GM19328 (cell line): Measurements from ENCODE around the gene GSTM3.

Source experiments
- ATAC-seq: cut with Tn5 transposase; IDR thresholded peaks from one replicate; pipeline ENCODE4 v1.9.1; 2021; ENCODE audit warnings: mild to moderate bottlenecking, moderate library complexity; ENCODE audit not compliant: unreplicated experiment

GSTM3 gene

DNA sequence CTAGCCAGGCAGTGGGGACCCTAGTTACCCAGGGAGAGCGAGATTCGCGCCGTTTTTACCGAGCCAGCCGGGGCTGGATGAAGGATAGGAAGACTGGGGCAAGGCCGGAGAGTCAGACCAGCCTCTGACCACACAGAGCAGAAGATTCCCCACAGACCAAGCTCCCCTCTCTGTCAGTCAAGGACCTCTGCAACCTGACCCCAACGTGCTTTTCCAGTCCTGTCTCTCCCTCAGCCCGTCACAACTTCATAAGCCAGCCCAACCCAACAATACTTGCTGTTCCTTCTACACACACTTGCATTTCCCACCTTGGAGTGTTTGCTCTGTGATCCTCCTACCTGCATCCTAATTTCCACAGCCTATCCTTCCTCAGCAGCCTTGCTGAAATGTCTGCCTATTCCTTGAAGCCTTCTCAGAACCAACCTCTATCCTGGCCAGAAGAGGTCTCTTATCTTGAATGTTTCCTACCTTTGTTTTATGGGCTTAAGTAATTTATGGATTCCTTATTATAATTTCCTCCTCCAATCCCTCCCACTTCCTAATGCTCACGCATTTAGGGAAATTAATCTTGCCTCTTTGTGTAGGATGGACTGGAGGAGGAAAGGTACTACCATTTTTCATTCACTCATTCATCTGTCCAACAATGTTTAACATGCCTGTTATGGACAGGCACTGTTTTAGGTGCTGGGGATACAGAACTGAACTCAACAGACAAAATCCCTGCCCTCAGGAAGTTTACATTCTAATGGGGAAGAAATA is at the start of gene GSTM3:
TSS of gene GSTM3 (minus strand) at position 424 of the 759 bp plus-strand sequence. CDS start 751 bp downstream, outside the sequence.
- ATAC-seq: no peak

GRCh38 chr1:109790329-109790728 is 49.5 kb upstream of the GSTM3 start:
- ATAC-seq: no peak

DNA sequence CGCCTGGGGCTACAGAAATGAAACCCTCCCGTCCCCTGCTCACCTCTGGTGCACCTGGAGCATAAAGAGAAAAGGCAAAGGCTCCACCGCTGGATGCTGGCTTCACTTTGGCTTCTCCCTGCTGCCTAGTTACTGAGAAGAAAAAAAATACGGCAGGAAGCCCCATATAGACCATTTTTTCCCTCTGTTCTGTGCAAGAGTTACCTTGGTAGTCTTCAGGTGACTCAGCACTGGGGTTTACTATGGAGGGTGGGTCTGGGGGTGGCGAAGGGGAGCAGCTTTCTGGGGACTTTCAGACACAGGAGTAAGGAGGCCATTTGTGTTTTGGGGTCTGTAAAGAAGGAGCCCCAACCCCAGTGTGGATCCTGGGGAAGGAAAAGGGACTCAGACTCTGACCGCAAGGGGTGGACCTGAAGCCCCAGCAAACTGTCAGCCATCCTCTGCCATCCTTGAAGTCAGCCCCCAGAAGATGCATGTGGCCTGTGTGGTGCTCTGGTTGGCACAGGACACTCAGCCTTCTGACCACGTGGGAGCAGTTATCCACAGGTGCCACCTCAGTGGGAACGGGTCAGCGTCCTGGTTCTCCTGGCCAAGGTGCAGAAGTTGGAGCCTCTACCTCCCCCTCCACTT is 48.8 kb upstream of the GSTM3 start:
- ATAC-seq: no peak

GRCh38 chr1:109788695-109789521 is 48.1 kb upstream of the GSTM3 start:
- no peak for ATAC-seq

DNA sequence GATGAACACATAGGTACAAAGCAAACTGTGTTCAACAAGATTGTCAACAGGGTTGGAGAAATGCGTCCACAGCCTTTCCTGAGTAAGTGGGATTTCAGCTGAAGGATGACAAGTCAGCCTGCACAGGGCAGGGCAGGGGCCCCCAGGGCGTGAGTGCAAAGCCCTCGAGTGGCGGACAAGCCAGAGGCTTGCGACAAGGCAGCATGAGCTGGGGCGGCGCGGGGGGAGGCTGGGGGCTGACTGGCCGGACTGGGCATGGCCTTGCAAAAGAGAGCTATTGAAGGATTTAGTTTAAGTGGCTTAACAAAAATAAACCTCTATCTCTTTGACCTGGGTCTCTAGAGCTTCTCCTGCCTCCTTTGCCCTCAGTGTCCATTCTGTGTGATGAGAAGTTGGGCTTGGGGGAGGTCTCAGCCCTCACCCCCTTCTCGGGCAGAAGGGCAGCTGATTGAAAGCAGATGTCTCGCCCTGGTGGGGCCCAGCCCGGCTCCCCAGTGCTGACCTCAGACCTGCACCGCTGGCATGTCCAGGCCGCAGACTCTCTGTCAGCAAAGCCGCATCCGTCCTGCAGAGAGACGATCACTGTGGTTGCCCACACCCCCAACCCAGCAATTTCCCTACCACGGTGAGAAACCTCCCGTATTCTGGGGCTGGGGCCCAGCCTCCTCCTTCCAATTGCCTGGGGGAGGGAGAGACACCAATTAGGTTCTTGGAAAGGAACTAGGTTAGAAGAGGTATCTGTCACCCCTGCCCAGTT is 47.2 kb upstream of the GSTM3 start:
- ATAC-seq: no peak

DNA sequence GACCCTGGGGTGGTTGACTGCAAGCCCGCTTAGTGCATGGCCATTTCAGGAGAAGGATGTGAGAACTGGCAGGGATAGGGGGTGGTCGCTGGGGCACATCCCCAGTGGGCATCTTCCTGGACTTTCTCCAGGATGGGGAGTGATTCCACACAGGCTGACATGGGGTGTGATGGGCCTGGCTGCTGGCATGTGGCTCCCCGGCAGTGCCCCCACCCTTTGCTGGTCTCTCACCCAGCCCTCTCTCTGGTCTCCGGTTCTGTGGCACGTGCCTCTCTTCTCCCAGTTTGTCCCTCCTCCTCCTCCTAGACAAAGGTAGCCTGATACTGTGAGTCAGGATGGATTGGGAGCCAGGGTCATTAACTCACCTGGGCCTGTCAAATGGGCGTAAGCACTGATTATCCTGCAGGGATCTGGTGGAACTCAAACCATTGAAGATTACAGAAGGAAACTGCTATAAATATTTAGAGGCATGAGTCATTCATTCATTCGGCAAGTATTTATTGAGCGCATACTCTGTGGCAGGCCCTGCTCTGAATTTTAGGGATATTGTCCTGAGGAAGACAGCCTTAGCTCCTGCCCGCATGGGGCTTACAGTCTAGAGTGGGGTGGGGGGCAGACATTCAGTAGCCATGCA is 46.5 kb upstream of the GSTM3 start:
- no peak for ATAC-seq

- no peak for ATAC-seq
These were observed 45.7 kb upstream of the GSTM3 start for GRCh38 chr1:109786531-109787021.

DNA sequence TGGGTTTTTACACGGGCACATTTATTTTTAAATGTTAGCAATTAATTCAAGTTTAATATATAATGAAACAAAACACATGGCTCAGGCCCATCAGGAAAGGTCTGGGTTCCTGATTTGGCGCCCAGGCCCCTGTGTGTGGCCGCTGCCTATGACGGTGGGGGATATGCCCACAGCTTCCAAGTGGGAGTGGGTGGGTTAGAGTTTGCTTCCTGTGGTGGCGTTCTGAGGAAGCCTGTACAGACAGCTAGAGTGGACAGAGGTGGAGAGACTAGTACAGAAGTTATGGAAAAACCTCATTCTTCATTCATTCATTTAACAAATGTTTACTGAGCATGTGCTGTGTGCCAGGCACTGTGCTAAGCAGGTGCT is 45.3 kb upstream of the GSTM3 start:
- ATAC-seq: no peak

GRCh38 chr1:109785446-109786111 is 44.7 kb upstream of the GSTM3 start:
- ATAC-seq: no peak

DNA sequence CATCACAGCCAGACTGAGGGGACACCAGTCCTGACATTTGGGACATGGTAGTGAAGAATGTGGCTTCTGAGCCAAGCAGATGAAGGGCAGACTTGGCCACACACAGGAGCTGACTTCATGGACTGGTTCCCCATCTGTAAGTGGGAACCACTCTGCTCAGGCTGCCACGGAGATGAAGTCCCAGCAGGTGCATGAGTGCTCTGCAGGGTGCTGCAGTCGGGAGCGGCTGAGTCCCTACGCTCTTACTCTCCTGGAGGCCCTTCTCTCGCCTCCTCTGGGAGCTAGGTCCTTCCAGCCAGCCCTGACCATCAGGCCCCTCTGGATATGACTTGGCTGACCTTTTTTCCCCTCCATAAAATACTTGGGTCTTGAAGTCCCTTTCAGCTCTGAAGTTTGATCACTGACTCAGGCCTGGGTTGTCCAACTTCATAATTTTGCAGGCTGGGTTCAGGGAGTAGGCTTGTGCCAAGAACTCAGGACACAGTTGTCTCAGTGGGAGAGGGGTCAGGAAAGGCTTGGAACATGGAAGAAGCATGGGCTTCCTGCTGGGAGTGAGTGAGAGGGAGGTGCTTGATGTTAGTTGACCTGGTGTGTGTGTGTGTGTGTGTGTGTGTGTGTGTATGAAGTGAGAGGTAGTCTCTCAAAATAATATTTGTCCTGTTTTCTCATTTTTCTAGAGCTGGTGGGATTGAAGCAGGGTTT is 43.9 kb upstream of the GSTM3 start:
- no peak for ATAC-seq

GRCh38 chr1:109783436-109783835 is 42.6 kb upstream of the GSTM3 start:
- ATAC-seq: no peak

DNA sequence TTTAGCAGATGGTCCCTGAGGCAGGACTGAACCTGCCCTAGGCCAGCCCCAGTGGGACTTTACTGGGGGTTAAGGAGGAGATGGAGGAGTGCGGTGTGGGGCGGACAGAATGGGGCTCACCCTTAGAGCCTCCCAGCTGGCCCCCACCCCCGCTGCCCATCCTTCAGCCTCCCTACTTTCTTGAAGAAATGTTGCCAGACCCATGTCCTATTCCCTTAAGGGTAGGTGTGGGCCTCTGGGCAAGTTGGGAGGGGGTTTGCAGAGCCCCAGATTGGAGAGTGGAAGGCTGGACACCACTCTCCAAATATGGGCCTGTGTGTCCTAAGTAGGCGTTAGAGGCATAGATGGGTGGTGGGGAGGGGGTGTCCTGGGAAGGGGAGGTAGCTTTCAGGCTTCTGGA is 42.1 kb upstream of the GSTM3 start:
- no peak for ATAC-seq

- ATAC-seq: no peak
These were observed 41.7 kb upstream of the GSTM3 start for GRCh38 chr1:109782514-109782913.

DNA sequence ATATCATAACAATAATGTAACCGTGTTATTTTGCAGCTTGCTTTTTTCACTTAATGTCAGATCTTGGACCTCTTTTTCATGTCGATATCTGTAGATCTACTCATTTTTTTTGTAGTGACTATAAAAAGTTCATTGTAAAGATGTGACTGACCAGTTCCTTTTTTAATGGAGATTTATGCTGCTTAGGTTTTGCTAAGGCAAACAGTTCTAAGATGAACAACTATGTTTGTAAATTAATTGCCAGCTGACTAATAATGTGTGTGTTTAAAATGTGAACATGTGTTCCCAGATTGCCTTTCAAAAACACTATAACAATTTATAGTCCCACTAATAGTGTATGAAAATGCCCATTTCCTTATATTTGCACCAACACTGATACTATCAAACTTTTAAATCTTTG is 41.0 kb upstream of the GSTM3 start:
- no peak for ATAC-seq

- no peak for ATAC-seq
These were observed 40.1 kb upstream of the GSTM3 start for GRCh38 chr1:109780982-109781381.

GRCh38 chr1:109777980-109778625 is 37.3 kb upstream of the GSTM3 start:
- no peak for ATAC-seq

- ATAC-seq: no peak
These were observed 36.6 kb upstream of the GSTM3 start for GRCh38 chr1:109777436-109777835.

DNA sequence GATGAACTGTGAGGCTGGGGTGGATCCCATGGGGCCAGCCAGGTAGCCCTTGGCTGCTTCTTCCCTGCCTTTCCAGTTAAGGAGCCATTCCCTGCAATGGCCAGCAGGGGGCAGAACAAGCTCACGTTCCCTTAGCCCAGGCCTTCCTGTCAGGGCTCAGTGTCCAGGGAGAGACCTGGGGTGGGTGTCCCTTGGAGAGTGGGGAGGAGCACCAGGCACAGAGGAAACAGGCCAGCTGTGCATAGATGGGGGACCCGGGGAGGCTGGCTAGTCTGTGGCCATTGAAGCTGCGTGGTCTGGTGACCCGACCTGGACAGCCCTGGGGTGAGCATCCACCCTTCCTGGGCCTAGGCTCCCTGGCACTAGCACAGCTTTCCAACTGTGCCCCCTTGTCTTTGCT is 36.1 kb upstream of the GSTM3 start:
- ATAC-seq: no peak
